Inferior parietal cortex (tissue), 1 donor: ENCODE data around the gene GPR141.

Source experiments
- DNase-seq: peaks from one replicate; pipeline ENCODE4 v3.0.0-alpha.2; 2016; ENCODE audit errors: extremely low spot score

Gene GPR141

DNA sequence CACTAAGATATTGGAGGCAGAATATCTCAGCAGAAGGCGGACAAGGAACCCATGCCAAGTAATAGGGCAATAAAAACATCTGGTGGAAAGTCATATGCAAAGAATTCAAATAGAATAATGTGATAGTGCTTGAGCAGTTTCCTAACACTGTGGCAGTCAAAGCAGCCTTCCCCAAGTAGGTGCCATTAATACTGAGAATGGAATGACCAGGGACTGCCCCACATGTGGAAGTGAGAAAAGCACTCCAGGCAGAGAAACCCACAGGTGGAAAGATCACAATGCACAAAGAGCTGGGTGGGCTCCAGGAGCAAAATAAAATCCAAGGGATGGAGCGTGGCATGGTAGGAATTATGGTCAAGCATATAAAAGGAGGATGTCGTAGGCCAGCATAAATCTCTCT lies 100.4 kb downstream of the GPR141 start:
- DNase-seq, result no peak

DNA sequence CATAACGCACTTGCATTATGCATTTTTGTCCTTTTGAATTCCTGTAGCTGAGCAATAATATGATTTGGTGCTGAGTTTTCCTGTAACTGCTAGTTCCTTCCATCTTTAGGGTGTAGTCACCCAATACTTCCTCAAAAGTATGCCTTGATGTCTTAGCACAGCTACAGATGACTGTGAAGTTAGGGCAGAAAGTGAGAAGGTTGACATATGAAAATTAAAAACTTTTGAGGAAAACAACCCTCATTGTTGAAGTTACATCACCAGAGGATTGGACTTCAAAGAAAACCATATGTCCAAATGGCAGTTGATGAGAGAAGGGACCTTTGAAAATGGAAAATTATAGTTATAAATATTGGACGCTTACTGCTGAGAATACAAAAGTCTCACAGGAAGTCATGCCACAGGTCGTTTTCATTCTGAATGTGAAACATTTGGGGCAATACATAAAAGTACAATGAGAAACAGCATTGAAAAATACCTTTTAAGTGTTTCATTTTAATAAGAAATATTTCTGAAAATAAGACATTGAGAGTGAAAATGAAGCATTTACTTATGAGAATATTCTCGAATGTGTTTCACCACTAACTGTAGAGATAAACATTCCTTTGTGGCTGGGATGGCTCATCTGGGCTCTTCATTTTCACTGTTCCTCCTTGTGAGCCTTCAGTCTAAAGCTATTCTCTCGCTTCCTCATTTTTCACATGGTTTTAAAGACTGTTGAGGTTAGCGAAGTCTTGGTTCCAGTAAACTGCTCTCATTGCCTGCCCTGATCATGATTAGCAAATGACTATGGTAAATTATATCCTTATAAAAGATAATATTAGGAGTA lies 103.4 kb downstream of the GPR141 start:
- DNase-seq, result peak; percentile 9
